BE2C (cell line): Measurements from ENCODE around the gene BHLHE41.

Experiments
- DNase-seq: peaks from one replicate; pipeline ENCODE4 v3.0.0-alpha.2; 2020
- H3K27me3 ChIP-seq: fragments of 250-450 bp; sonication (Bioruptor Pico); 2 replicates; pipeline ENCODE4 v1.5.1; 2020; ENCODE audit warnings: mild to moderate bottlenecking
- H3K36me3 ChIP-seq: fragments of 250-450 bp; sonication (Bioruptor Pico); 2 replicates; pipeline ENCODE4 v1.5.1; 2020; ENCODE audit warnings: mild to moderate bottlenecking
- H3K4me1 ChIP-seq: fragments of 250-450 bp; sonication (Bioruptor Pico); 2 replicates; pipeline ENCODE4 v1.5.1; 2020
- H3K4me3 ChIP-seq: 2 replicates; pipeline ENCODE4 v1.5.1; 2011; ENCODE audit warnings: low read depth, low read length
- H3K9me3 ChIP-seq: fragments of 250-450 bp; sonication (Bioruptor Pico); 2 replicates; pipeline ENCODE4 v1.5.1; 2020
- CTCF ChIP-seq: IDR thresholded peaks from 2 replicates; pipeline ENCODE4 v1.5.1; 2012; ENCODE audit warnings: mild to moderate bottlenecking, low read depth, low read length

The BHLHE41 gene

GRCh38 chr12:26091822-26092221, 33.0 kb downstream of the BHLHE41 start:
- H3K36me3 ChIP-seq = no peaks in the 10 kb centered on the region
- no peak overlapping the region for H3K4me3 ChIP-seq
- DNase-seq = no peak
- no peaks in the 10 kb centered on the region; the same call in 1 of the 2 replicates for H3K27me3 ChIP-seq
- peak; percentile 36 for TF ChIP-seq CTCF
- H3K9me3 ChIP-seq = no peaks in the 10 kb centered on the region
- no peaks in the 10 kb centered on the region for H3K4me1 ChIP-seq

GRCh38 chr12:26090836-26091510, 33.9 kb downstream of the BHLHE41 start:
- Histone ChIP-seq H3K4me1 (no peaks in the 10 kb centered on the region), H3K4me3 (no peak overlapping the region), H3K27me3 (no peaks in the 10 kb centered on the region; the same call in 1 of the 2 replicates), H3K9me3 (no peaks in the 10 kb centered on the region), H3K36me3 (no peaks in the 10 kb centered on the region)
- no peak for TF ChIP-seq CTCF
- no peak for DNase-seq

- no peak for DNase-seq
- no peaks in the 10 kb centered on the region for H3K4me1 ChIP-seq
- TF ChIP-seq CTCF = no peak
These were observed 35.8 kb downstream of the BHLHE41 start for GRCh38 chr12:26088998-26089397.

GRCh38 chr12:26086936-26087335, 37.9 kb downstream of the BHLHE41 start:
- Histone ChIP-seq H3K36me3 (no peaks in the 10 kb centered on the region), H3K27me3 (no peaks in the 10 kb centered on the region), H3K9me3 (no peaks in the 10 kb centered on the region), H3K4me1 (no peaks in the 10 kb centered on the region), H3K4me3 (no peak overlapping the region)
- DNase-seq = no peak
- TF ChIP-seq CTCF = no peak

More at GRCh38 chr12:26088998-26089397, 35.8 kb downstream of the BHLHE41 start:
- Histone ChIP-seq H3K27me3 (no peaks in the 10 kb centered on the region; the same call in 1 of the 2 replicates), H3K9me3 (no peaks in the 10 kb centered on the region), H3K4me3 (no peak overlapping the region), H3K36me3 (no peaks in the 10 kb centered on the region)

GRCh38 chr12:26080911-26081310, 43.9 kb downstream of the BHLHE41 start:
- H3K4me3 ChIP-seq = no peak overlapping the region
- H3K36me3 ChIP-seq = no peaks in the 10 kb centered on the region

More at GRCh38 chr12:26080911-26081310, 43.9 kb downstream of the BHLHE41 start:
- Histone ChIP-seq H3K4me1 (no peaks in the 10 kb centered on the region), H3K27me3 (no peaks in the 10 kb centered on the region), H3K9me3 (no peaks in the 10 kb centered on the region)
- TF ChIP-seq CTCF = no peak
- no peak for DNase-seq
